Neuron (in vitro differentiated cells): ENCODE results near the gene TMEM217.
"Not testable (repeated sequence)": the region's sequence is repeated elsewhere in the genome, so short reads cannot be mapped to it uniquely, and the experiment has no call there.

Source experiments
- H2AFZ ChIP-seq: one replicate; pipeline ENCODE4 v1.6.1; 2013; ENCODE audit warnings: low read depth, mild to moderate bottlenecking, inconsistent platforms, low read length, moderate library complexity
- H3K27me3 ChIP-seq: one replicate; pipeline ENCODE4 v1.6.1; 2013; ENCODE audit warnings: low read length; ENCODE audit not compliant: insufficient read depth
- H3K36me3 ChIP-seq: one replicate; pipeline ENCODE4 v1.6.1; 2013; ENCODE audit warnings: low read length; ENCODE audit not compliant: insufficient read depth
- H3K4me1 ChIP-seq: one replicate; pipeline ENCODE4 v1.6.1; 2013; ENCODE audit warnings: low read length; ENCODE audit not compliant: insufficient read depth
- H3K4me3 ChIP-seq: 2 replicates; pipeline ENCODE4 v1.5.1; 2013; ENCODE audit warnings: mild to moderate bottlenecking, low read length, moderate library complexity
- H3K9me3 ChIP-seq: one replicate; pipeline ENCODE4 v1.6.1; 2013; ENCODE audit warnings: low read length

TMEM217 gene

GRCh38 chr6:37209461-37210205 lies 48.3 kb downstream of the TMEM217 start:
- Histone ChIP-seq H3K4me3 (no peak overlapping the region), H3K36me3 (no peaks in the 10 kb centered on the region), H3K27me3 (no peaks in the 10 kb centered on the region), H3K4me1 (no peaks in the 10 kb centered on the region), H3K9me3 (no peaks in the 10 kb centered on the region), H2AFZ (no peak overlapping the region)

GRCh38 chr6:37208793-37209192 lies 49.2 kb downstream of the TMEM217 start:
- H3K27me3 ChIP-seq = no peaks in the 10 kb centered on the region
- H2AFZ ChIP-seq = no peak overlapping the region
- H3K36me3 ChIP-seq = no peaks in the 10 kb centered on the region
- H3K4me1 ChIP-seq = no peaks in the 10 kb centered on the region
- no peak overlapping the region for H3K4me3 ChIP-seq
- H3K9me3 ChIP-seq = no peaks in the 10 kb centered on the region

GRCh38 chr6:37207903-37208456 lies 50.0 kb downstream of the TMEM217 start:
- no peaks in the 10 kb centered on the region for H3K4me1 ChIP-seq
- no peak overlapping the region for H3K4me3 ChIP-seq
- H2AFZ ChIP-seq = no peak overlapping the region
- no peaks in the 10 kb centered on the region for H3K27me3 ChIP-seq
- H3K36me3 ChIP-seq = no peaks in the 10 kb centered on the region
- H3K9me3 ChIP-seq = no peaks in the 10 kb centered on the region

- H3K36me3 ChIP-seq = no peaks in the 10 kb centered on the region
- H3K4me3 ChIP-seq = no peak overlapping the region
- no peaks in the 10 kb centered on the region for H3K9me3 ChIP-seq
- H3K27me3 ChIP-seq = no peaks in the 10 kb centered on the region
- H2AFZ ChIP-seq = no peak overlapping the region
- H3K4me1 ChIP-seq = no peaks in the 10 kb centered on the region
These were observed 51.3 kb downstream of the TMEM217 start for GRCh38 chr6:37206622-37207021.

GRCh38 chr6:37205997-37206340 lies 52.0 kb downstream of the TMEM217 start:
- Histone ChIP-seq H3K4me3 (no peak overlapping the region), H2AFZ (no peak overlapping the region), H3K9me3 (no peaks in the 10 kb centered on the region), H3K27me3 (no peaks in the 10 kb centered on the region), H3K4me1 (no peaks in the 10 kb centered on the region), H3K36me3 (no peaks in the 10 kb centered on the region)

- H3K36me3 ChIP-seq = no peaks in the 10 kb centered on the region
- H2AFZ ChIP-seq = no peak overlapping the region
- H3K4me3 ChIP-seq = no peak overlapping the region
- no peaks in the 10 kb centered on the region for H3K9me3 ChIP-seq
- peaks cover under 1% of the 10 kb centered on the region for H3K4me1 ChIP-seq
- no peaks in the 10 kb centered on the region for H3K27me3 ChIP-seq
These were observed 52.6 kb downstream of the TMEM217 start for GRCh38 chr6:37205175-37205996.

- no peak overlapping the region for H3K4me3 ChIP-seq
- no peaks in the 10 kb centered on the region for H3K27me3 ChIP-seq
- H3K4me1 ChIP-seq = peaks cover 2% of the 10 kb centered on the region
- no peaks in the 10 kb centered on the region for H3K9me3 ChIP-seq
- no peaks in the 10 kb centered on the region for H3K36me3 ChIP-seq
- no peak overlapping the region for H2AFZ ChIP-seq
These were observed 53.8 kb downstream of the TMEM217 start for GRCh38 chr6:37204014-37204751.

GRCh38 chr6:37202788-37203491 lies 55.0 kb downstream of the TMEM217 start:
- Histone ChIP-seq H3K36me3 (no peaks in the 10 kb centered on the region), H3K4me3 (no peak overlapping the region), H3K4me1 (peaks cover 2% of the 10 kb centered on the region), H2AFZ (no peak overlapping the region), H3K9me3 (no peaks in the 10 kb centered on the region), H3K27me3 (no peaks in the 10 kb centered on the region)

- Histone ChIP-seq H2AFZ (no peak overlapping the region), H3K27me3 (no peaks in the 10 kb centered on the region), H3K36me3 (no peaks in the 10 kb centered on the region), H3K9me3 (no peaks in the 10 kb centered on the region), H3K4me3 (no peak overlapping the region), H3K4me1 (peaks cover 2% of the 10 kb centered on the region)
These were observed 56.2 kb downstream of the TMEM217 start for GRCh38 chr6:37201726-37202125.

- H2AFZ ChIP-seq = no peak overlapping the region
- no peak overlapping the region for H3K4me3 ChIP-seq
- H3K36me3 ChIP-seq = no peaks in the 10 kb centered on the region
- H3K4me1 ChIP-seq = peaks cover 2% of the 10 kb centered on the region
- H3K9me3 ChIP-seq = no peaks in the 10 kb centered on the region
- no peaks in the 10 kb centered on the region for H3K27me3 ChIP-seq
These were observed 57.9 kb downstream of the TMEM217 start for GRCh38 chr6:37200085-37200484.

- H3K27me3 ChIP-seq, H2AFZ ChIP-seq, H3K36me3 ChIP-seq, H3K4me3 ChIP-seq, H3K4me1 ChIP-seq, H3K9me3 ChIP-seq: not testable (repeated sequence)
These were observed 61.5 kb downstream of the TMEM217 start for GRCh38 chr6:37196451-37196850.

- H3K4me1 ChIP-seq, H3K4me3 ChIP-seq, H3K9me3 ChIP-seq, H2AFZ ChIP-seq, H3K36me3 ChIP-seq, H3K27me3 ChIP-seq: not testable (repeated sequence)
These were observed 63.1 kb downstream of the TMEM217 start for GRCh38 chr6:37194886-37195285.
